Measurements from ENCODE around the gene NTM. TPM values are rescaled to one million over a fixed set of nuclear protein-coding genes. Genes with fewer than 3 reads are reported as not detected.

The NTM gene
- total and polyA plus RNA-seq, 2 donors from 2014 or later: 0.92 to 10.3 TPM

- FAIRE-seq: no peak
- Histone ChIP-seq H3K9me3 (ENCODE audit: control insufficient read depth in 2 of 3, insufficient read depth in 1 of 3, low read length in 3 of 3) (no peaks in the 10 kb centered on the region), H3K4me3 (ENCODE audit: low read length in 3 of 3) (no peak overlapping the region), H3K4me1 (ENCODE audit: control insufficient read depth in 2 of 3, insufficient read depth in 2 of 3, low read depth in 1 of 3, low read length in 3 of 3) (no peaks in the 10 kb centered on the region), H3K36me3 (ENCODE audit: control insufficient read depth in 2 of 3, insufficient read depth in 3 of 3, low read length in 3 of 3) (no peaks in the 10 kb centered on the region), H3K27ac (ENCODE audit: low read depth in 2 of 2, low read length in 2 of 2) (no peak overlapping the region), H3K9ac (ENCODE audit: low read length in 3 of 3) (no peak overlapping the region), H3K27me3 (ENCODE audit: control insufficient read depth, insufficient read depth, low read length) (no peaks in the 10 kb centered on the region)
- intact Hi-C loops (cut with DNase I): no loop called here
- no peak for TF ChIP-seq CTCF (IDR thresholded peaks at IDR 0.05; ENCODE audit: borderline replicate concordance, extremely low read depth, insufficient read depth)
- DNase-seq: peak in 1 of 5 donors; percentile 55
Measured at GRCh38 chr11:132072044-132072857, 701.8 kb downstream of the NTM start.

DNA sequence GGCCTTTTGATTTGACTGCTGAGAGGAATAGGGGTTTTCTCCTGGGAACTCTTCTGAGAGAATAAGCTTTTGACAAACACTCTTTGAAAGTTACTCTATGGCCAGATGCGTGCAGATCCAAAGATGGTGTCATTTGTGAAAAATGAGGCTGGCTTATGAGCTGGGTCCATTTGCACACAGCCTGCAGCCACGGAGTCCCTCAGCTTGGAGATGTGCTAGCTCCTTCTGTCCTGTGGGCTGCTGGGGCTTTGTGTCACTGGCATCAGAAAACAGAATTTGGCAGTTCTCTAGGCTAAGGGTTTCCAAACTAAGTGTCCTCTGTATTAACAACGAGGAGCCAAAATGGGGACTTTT lies 702.4 kb downstream of the NTM start:
- no peak for TF ChIP-seq CTCF (IDR thresholded peaks at IDR 0.05; ENCODE audit: borderline replicate concordance, extremely low read depth, insufficient read depth)
- no peak overlapping the region for H3K9ac ChIP-seq (ENCODE audit: low read length in 3 of 3)
- DNase-seq (no peak), FAIRE-seq (no peak)
- H3K4me3 ChIP-seq (ENCODE audit: low read length in 3 of 3): no peak overlapping the region
- H3K27ac ChIP-seq (ENCODE audit: low read depth in 2 of 2, low read length in 2 of 2): no peak overlapping the region
- H3K27me3 ChIP-seq (ENCODE audit: control insufficient read depth, insufficient read depth, low read length): no peaks in the 10 kb centered on the region
- intact Hi-C loops (cut with DNase I): no loop called here
- no peaks in the 10 kb centered on the region for H3K4me1 ChIP-seq (ENCODE audit: control insufficient read depth in 2 of 3, insufficient read depth in 2 of 3, low read depth in 1 of 3, low read length in 3 of 3)
- H3K36me3 ChIP-seq (ENCODE audit: control insufficient read depth in 2 of 3, insufficient read depth in 3 of 3, low read length in 3 of 3): no peaks in the 10 kb centered on the region
- no peaks in the 10 kb centered on the region for H3K9me3 ChIP-seq (ENCODE audit: control insufficient read depth in 2 of 3, insufficient read depth in 1 of 3, low read length in 3 of 3)

DNA sequence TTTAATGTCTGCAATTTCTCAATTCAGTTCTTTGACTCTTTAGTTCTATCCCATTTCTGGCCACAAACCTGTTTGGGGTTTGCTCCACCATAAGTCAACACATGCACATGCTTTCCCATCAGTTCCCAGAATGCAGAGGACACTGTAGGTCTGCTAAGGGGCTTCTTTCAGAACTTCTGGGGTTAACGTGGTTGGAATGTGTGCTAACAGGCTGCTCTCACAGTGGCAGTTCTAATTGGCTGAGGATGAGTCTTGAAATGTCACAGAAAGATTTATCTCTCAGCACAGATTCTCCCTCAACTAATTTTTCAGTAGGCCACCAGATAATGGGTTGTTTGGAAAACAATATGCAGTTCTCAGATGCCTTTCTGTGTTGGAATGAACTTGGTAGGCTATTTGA lies 703.4 kb downstream of the NTM start:
- no peaks in the 10 kb centered on the region for H3K4me1 ChIP-seq (ENCODE audit: control insufficient read depth in 2 of 3, insufficient read depth in 2 of 3, low read depth in 1 of 3, low read length in 3 of 3)
- FAIRE-seq (no peak), DNase-seq (no peak)
- H3K9ac ChIP-seq (ENCODE audit: low read length in 3 of 3): no peak overlapping the region
- no peak overlapping the region for H3K27ac ChIP-seq (ENCODE audit: low read depth in 2 of 2, low read length in 2 of 2)
- H3K4me3 ChIP-seq (ENCODE audit: low read length in 3 of 3): no peak overlapping the region
- H3K27me3 ChIP-seq (ENCODE audit: control insufficient read depth, insufficient read depth, low read length): no peaks in the 10 kb centered on the region
- intact Hi-C loops (cut with DNase I): no loop called here
- no peaks in the 10 kb centered on the region for H3K36me3 ChIP-seq (ENCODE audit: control insufficient read depth in 2 of 3, insufficient read depth in 3 of 3, low read length in 3 of 3)
- no peak for TF ChIP-seq CTCF (IDR thresholded peaks at IDR 0.05; ENCODE audit: borderline replicate concordance, extremely low read depth, insufficient read depth)
- H3K9me3 ChIP-seq (ENCODE audit: control insufficient read depth in 2 of 3, insufficient read depth in 1 of 3, low read length in 3 of 3): no peaks in the 10 kb centered on the region
